Activated effector memory CD4-positive, alpha-beta T cell treated with Interleukin-2 at 50 U/mL for 16 hours (primary cell): ENCODE measurements around the gene AFAP1L2.

ENCODE experiments used
- DNase-seq: peaks from one replicate; pipeline ENCODE4 v3.0.0-alpha.2; 2020

The AFAP1L2 gene, protein sequence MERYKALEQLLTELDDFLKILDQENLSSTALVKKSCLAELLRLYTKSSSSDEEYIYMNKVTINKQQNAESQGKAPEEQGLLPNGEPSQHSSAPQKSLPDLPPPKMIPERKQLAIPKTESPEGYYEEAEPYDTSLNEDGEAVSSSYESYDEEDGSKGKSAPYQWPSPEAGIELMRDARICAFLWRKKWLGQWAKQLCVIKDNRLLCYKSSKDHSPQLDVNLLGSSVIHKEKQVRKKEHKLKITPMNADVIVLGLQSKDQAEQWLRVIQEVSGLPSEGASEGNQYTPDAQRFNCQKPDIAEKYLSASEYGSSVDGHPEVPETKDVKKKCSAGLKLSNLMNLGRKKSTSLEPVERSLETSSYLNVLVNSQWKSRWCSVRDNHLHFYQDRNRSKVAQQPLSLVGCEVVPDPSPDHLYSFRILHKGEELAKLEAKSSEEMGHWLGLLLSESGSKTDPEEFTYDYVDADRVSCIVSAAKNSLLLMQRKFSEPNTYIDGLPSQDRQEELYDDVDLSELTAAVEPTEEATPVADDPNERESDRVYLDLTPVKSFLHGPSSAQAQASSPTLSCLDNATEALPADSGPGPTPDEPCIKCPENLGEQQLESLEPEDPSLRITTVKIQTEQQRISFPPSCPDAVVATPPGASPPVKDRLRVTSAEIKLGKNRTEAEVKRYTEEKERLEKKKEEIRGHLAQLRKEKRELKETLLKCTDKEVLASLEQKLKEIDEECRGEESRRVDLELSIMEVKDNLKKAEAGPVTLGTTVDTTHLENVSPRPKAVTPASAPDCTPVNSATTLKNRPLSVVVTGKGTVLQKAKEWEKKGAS

DNA sequence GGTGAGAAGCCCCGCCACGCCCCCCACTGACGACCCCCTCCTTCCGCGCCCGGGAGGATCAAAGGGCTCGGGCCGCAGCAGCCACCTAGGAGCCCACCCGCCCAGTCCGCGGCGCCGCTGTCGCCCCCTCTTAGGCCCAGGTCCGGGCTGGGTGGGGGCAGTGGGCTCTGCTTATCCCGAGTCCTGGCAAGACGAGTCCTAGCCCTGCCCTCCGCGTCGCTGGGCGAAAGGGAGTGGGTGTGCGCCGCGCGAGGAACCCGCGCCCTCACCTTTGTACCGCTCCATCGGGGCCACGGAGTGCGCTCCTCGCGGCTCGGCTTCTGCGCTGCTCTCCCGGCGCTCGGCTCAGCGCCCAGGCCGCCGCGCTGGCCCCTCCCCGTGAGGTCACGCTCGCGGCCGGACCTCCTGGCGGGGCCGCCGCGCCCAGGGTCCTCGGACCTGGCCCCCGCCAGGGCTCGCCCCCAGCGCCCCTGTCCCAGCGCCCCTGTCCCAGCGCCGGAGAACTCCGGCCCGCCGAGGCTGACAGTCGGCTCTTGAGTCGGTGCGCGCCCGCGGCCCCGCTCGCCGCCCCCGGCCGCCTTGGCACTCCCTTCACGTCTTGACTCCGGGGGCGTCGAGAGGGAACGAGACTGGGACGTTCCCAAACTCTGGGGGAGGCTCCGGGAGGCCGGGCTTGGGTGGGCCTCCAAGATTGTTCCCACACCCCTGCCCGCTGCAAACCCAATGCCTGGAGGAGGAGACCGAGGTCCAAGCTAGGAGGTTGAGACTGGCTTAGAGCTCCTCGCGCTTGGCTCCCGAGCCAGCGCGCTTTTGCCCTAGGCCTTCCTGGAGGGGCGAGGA, at the start of gene AFAP1L2:
Gene AFAP1L2 (minus strand): TSS at position 332 of the 840 bp plus-strand sequence. CDS start 47 bp downstream, at position 285.
- DNase-seq = no peak

DNA sequence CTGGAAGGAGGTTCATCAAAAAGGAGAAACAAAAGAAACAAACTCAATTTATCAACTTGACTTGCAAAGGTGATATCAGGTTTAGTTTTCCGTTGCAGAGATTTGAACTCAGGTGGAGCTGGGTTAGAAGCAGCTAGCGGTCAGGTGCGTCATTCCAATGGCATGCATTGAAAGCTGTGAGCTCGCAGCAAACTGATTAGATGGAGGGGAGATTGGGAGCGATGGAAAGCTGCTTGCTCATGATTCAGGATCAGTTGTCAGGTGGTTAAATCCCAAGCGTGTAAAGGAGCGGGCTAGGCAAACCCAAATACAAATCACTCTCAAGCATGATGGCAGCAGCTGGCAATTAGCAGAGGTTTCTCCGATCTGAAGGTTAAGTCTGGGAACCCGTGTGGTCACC, 49.3 kb upstream of the AFAP1L2 start:
- DNase-seq = no peak

DNA sequence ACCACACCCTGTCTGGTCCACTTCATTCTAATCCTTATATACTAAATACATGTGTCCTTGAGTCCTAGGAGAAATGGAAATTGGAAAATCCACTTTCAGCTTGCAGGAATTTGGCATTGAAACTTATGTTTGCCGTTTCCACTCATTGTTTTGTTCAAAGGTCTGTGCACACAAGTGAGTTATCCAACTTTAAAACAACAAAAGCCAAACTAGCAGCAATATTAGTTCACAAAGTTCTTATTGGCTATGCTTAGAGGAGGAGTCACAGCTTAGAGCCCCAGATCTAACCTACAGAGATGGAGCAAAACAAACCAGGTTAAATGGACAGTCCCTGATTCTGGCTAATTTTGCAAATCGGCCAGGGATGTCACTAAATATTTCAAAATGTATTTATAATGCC, 44.6 kb upstream of the AFAP1L2 start:
- DNase-seq = no peak

DNA sequence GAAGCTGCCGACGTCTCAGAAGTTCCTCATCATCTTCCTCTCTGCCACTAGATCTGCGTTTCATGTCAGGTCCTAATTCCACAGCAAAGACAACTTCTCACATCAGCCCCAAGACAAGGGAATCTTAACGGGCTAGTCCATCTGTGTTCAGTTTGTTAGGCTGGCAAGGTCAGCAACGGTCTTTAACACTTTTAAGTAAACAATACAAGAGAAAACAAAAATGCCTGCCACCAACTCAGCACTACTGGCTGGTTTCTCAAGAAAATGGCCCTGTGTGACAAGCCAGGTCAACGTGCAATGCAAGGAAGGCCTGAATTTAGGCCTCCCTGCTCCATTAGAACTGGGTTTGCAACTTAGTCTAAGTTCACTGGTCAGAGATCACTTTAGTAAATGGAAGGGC, 41.0 kb upstream of the AFAP1L2 start:
- no peak for DNase-seq

DNA sequence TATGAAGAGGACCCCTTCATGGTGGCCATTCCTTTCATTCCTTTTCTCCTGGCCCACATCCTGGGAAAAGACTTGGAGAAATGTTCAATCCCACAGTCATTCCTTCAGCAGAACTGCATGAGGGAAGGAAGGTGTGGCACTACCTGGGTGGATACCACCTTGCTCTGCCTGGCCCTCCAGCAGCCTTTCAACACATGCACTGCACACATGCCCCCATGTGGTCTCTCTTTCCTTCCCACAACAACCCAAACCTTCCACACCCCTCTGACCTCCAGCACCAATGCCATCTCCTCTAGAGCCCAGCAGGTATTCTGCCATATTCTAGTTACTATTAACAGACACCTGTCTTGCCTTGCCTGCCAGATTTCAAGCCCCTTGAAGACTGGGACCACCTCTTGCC, 40.5 kb upstream of the AFAP1L2 start:
- DNase-seq = no peak

DNA sequence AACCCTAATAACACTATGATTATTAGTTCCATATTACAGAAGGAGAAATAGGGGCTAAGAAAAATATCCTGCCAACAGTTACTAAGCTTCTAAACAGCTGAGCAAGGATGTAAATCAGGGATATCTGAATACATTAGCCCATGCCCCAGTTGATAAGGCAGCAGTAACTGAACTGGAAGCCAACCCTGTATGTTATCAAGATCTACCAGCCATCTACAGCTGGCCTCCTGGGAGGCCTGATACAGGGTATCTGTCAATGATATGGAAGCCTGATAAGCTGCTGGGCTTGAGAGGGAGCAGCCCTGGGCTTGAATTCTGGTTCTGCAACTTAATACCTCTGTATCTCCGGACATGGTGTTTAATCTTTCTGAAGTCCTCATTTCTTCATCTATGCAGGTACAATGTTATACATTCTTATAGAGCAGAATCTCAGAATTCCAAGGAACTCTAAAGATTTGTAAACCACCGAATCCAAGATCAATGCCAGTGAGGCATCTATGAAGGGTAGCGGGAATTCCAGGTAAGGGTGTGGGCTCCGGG, 37.9 kb upstream of the AFAP1L2 start:
- DNase-seq = no peak

DNA sequence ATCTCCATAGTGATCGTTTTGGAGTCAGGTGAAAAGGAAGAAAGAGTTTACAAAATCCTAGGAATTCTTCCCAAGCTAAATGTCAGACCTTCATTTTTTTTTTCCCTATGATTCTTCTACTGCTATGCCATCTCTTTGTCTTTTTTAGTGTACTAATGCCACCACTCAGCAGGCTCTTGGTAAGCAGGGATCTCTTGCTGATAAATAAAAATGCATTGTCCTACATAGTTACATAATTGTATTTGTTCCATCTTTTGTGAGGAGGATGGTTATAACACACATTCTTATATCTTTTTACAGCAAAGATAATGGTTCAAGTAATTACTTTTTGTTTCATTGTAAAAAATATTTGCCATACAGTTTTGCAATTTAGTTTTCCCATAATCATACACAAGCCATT, 36.8 kb upstream of the AFAP1L2 start:
- no peak for DNase-seq

DNA sequence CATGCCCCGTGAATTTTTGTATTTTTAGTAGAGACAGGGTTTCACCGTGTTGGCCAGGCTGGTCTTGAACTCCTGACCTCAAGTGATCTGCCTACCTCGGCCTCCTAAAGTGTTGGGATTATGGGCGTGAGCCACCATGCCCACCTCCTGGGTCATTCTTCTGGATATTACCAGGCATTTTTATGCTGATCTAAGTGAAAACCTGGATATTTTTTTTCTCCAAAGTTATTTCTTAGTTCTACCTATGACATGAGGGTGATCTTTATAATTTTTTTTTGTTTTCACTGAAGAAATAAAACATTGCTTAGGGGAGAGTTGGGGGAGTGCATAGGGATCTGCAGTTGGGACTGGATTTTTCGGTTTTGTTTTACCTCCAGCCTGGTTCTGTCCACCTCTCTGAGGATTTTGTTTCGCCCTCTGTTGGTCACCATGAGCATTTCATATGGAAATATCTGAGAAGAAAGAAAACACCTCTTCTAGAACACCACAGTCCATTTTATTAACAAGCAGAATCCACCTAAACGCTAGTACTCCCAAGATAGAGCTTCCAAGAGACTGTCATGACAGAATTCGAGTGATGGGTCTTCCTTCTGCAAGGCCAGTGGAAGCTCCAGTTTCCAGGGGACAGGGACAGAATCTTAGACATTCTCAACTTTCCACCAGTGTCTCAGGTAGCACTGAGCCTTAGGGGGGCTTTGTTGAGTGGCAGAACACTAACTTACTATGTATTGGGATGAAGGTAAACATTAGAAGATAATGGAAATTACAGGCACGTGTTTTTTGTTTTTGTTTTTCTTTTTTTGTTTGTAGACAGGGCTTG, 33.4 kb upstream of the AFAP1L2 start:
- no peak for DNase-seq

DNA sequence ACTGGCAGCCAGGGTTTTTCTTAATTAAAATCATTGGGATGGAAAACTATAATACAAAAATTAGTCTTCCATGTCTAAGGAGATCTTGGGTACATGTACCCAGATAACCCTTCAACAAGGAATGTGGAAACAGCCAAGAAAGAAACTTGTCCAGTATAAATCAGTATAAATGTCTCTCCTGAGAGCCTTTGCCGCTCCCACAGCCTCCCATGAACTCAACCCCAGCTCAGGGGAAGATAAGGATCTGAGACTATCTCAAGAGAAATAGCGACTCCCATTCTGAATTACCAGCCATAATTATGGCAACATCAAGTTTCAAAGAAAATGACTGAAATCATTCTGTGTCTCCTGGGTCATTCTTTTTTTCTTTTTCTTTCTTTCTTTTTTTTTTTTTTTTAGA, 32.6 kb upstream of the AFAP1L2 start:
- no peak for DNase-seq

DNA sequence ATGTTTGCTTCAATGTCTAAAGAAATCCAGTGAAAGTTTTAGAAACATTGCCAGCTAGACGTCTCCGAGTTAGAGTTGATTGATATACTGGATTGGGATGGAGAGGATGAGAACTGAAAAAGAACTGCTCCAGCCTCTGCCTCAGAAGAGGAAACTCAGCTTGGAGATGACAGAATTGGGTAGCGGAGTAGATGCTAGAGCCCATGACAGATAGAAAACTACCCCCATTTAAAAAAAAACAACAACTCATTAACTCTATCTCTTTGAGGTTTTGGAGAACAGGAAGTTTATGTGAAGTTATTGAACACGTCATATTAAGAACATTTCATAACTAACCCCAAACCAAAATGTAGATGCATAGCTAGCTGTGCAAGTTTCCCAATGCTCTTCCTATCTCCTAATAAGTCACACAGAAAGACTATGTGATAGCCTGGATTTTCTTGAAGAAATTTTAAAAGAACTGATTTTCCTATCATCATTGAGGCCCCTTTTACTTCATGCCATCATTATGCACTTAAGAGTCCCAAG, 28.3 kb upstream of the AFAP1L2 start:
- DNase-seq = no peak

DNA sequence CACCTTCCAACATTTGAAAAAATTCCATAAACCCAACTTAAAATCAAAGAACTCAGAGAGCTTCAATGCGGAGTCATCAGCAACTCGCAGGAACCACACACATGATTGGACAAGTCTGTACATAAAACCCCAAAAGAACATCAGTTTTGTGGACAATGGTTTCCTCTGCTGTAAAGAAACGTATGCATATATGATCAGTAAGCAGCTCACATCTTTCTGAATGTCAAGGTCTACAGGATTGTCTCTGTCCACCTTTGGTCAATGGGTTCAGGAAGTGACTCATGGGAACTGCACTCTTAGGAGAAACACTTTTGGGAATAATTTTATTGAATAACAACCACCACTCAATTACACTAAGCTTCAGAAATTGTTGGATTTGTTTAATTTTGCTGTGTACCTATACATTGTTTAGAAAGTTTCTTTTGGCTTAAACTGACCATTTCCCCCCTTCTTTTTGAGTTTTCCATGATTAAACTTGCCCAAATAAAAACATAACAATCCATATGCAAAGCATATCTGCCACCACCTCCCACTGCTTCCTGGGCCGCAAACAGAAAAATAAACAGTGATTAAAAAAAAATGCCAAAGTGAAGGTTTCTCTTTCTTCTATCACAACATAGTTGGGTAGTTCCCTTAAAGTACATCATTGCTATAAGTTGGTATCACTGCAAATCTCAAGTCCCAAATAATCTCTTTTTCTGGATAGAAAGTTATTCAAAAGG, 27.3 kb upstream of the AFAP1L2 start:
- no peak for DNase-seq

DNA sequence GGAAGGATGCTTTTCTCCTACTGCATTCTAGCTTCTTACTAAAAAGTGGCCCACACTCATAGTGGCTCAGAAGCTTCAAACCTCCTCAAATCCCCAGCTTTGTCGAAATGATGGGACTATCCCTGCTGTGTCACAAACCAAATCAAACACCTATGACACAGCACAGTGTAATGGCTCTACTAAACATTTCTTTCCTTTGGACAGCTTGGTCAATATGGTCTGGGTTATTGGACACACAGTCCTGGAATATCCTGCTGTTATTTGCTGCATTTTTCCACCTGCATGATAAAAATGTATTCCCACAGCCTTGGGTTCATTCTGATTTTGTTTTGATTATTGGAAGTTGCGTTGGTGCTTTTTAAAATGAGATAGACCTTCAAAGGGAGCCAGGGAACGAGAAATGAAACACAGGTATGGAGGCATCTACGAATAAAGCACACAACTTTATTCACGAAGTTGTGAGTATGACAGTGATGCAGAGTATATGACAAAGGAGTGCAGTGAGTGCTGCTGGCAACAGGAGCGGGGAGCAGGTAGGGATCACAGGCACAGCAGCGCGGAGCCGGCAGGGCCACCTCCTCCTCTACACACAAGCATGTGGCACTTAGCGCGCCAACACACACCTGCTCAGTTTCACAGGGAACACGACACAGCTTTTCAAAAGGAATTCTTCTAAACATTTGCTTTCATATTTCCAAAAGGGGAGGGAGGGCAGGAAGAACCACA, 26.5 kb upstream of the AFAP1L2 start:
- no peak for DNase-seq

DNA sequence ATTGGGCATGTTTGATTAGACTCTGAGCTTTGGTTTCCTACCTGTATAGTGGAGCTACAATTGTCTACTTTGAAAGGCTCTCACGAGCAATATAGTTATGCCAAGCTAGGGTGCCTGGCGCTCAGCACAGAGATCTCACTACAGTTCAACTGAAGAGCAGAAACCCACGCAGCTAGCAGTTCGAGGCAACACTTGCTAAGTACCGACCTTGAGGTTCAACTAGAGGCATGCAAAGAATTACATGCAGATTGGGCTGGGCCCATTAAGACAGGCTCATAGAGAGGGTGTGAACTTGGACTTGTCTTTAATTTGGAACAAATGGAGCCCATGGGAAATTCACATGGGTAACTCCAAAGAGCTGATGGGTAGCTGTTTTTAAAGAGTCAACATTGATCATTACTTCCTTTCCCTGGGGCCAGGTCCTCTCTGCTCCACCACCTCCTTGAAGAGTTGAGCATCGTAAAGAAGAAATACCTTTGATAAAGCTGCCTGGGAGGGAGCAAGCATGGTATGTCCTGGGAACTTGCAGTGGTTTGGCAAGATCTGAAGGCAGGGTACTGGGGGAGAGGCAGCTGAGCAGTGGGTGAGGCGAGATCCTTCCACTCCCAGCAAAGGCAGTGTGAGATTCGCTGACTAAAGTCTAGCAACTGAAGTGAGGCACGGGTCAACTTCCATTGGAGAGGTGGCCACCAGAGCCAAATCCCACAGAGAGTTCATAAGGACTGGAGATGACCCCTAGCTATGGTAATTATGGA, 25.5 kb upstream of the AFAP1L2 start:
- no peak for DNase-seq

DNA sequence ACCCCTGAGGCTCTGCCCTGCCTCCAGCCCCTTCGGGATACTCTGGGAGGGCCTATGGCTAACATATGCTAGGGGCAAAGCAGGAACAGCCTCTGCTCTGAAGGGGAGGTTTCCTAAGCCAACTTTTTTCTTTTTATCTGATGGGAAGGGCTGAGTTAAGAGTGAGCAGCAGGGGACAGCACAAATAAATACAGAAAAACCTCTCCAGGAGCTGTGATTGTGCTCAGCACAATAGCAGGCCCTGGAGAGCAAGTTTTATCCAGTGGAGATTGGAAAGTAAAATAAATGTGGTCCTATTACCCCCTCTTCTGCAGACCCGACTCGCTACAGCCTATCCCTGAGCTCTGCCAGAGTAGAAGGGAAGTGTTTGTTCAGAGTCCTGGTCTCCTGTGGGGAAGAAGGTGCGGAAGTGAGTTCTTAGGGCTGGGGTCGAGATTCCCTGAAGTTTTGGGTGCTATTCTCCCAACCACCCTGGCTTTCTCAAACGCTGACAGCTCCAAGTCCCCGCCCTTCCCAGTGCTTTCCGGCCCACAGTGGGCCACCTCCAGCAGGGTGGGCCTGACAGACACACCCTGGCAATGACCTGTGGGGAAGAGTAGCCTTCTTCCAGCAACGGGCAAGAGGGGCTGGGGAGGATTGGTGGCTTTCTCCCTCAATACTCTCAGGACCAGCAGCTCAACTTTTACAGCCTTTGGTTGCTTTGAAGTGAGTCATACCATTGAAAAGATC, 23.0 kb upstream of the AFAP1L2 start:
- DNase-seq = no peak

DNA sequence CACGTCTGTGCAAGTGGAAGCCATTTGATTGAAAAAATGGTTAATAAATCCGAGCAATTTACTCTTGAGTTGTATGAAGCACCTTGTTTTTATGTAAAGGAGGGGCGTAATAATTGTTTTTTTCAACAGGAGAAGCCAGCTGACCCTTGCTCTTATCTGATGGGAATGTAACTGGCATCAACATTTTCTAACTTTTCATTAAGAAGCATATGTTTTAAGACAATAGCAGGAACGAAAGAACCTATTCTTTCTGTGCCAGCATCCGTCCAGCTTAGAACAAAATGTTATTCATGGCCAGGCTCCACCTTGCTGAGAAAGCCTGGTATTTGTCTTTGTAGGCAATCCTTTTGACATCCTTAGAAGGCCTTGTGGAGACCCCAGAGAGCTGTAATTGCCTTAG, 22.2 kb upstream of the AFAP1L2 start:
- no peak for DNase-seq

DNA sequence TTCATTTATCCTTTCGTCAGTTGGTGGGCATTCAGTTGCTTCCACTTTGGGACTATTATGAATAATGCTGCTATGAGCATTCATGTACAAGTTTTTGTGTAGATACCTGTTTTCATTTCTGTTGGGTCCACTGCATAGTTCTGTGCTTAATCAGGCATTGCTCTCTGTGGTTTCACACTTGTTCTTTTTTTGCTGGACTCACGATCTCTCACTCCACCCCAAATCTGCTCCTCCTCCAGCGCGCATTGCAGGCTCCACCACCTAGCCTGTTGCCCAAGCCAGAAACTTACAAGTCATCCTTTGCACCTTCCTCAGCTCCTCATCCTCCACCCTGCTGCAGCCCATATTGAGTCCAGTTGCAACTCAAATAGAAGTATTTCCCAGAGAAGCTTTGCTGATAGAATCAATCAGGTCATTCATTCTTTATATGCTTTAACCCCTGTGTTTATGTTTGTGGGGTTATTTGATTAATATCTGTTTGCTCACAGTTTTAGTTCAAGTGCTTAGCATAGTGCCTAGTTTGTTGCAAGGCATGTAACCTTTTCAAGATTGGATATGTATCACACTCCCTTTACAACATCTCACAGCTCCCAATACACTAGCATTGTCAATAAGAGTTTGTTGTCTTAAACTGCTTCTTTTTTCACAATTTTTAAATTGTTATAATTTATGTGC, 16.6 kb upstream of the AFAP1L2 start:
- no peak for DNase-seq

DNA sequence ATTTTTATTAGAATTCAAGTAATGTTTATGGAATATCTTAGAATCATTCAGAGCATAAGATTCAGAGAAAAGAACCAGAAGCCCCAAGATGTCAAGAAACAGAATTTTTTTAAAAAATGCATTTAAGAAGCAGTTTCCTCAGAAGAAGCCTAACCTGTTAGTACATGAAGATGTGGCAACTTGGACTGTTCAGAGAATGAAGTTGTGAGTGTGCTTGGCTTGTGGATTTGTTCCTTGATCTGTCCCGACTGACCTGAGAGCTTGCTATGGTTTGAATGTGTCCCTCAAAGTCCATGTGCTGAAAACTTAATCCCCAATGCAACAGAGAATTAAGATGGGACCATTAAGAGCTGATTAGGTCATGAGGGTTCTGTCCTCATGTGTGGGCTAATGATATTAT, 13.8 kb upstream of the AFAP1L2 start:
- DNase-seq = no peak
